ENCODE measurements around the gene PPP3CA. TPM values are rescaled to one million over a fixed set of nuclear protein-coding genes. Genes with fewer than 3 reads are reported as not detected.

Gene PPP3CA
- total and polyA plus RNA-seq, 2 of the 13 experiments (the other 11 are each of a cell fraction or from before 2014, with no cell fraction given): 4.8 to 13.2 TPM

- no peak for ATAC-seq
- POLR2A ChIA-PET: no interaction called here
- H3K9ac ChIP-seq (ENCODE audit: insufficient read depth, low read depth, low read length): no peak overlapping the region
- H3K27ac ChIP-seq (ENCODE audit: extremely low read length, insufficient read depth, low read length): no peak overlapping the region
- peaks cover 9% of the 10 kb centered on the region for H3K79me2 ChIP-seq (ENCODE audit: insufficient read depth, low read length)
- no TSS peak for BruUV-seq (replicated peaks)
- no peaks in the 10 kb centered on the region for H3K9me3 ChIP-seq (ENCODE audit: low read length)
- no peaks in the 10 kb centered on the region for H4K20me1 ChIP-seq (ENCODE audit: insufficient read depth, low read length)
- H3K27me3 ChIP-seq (ENCODE audit: control insufficient read depth in 1 of 2, insufficient read depth in 2 of 2, low read length in 2 of 2): no peaks in the 10 kb centered on the region
- H3K36me3 ChIP-seq (replicated peaks in 1 of 2; ENCODE audit: control insufficient read depth in 1 of 2, insufficient read depth in 2 of 2, low read length in 2 of 2): no peaks in the 10 kb centered on the region
- H3K4me3 ChIP-seq (replicated peaks in 1 of 3; ENCODE audit: insufficient read depth in 1 of 3, low read depth in 2 of 3, low read length in 3 of 3): no peak overlapping the region
- H2AFZ ChIP-seq (ENCODE audit: low read length): no peak overlapping the region
- no peaks in the 10 kb centered on the region for H3K4me1 ChIP-seq (ENCODE audit: insufficient read depth, low read length)
- WGBS (ENCODE audit: low lambda C conversion rate): 95% methylated on average over 1 of the region's 1 CpG
- FAIRE-seq: no peak
- CTCF ChIA-PET (ENCODE audit: low intra/inter-chr PET ratio, low total read pairs): no interaction called here
- intact Hi-C loops (cut with micrococcal nuclease; ENCODE audit: unreplicated experiment): no loop called here
- no peak for DNase-seq (ENCODE audit: low spot score)
- TF ChIP-seq CENPBD1 (CRISPR knock-in tag; IDR thresholded peaks at IDR 0.05; ENCODE audit: borderline replicate concordance, low read depth) (no peak), MAFF (IDR thresholded peaks at IDR 0.05; ENCODE audit: low read depth, low read length) (no peak), MED8 (CRISPR knock-in tag; IDR thresholded peaks at IDR 0.05; ENCODE audit: insufficient replicate concordance) (no peak), SRY (CRISPR knock-in tag; IDR thresholded peaks at IDR 0.05) (no peak), ZNF234 (CRISPR knock-in tag; conservative IDR thresholded peaks at IDR 0.05) (no peak), ZNF546 (CRISPR knock-in tag; conservative IDR thresholded peaks at IDR 0.05) (no peak), FOSL2 (CRISPR knock-in tag; IDR thresholded peaks at IDR 0.05) (no peak), ZBTB37 (CRISPR knock-in tag; IDR thresholded peaks at IDR 0.05) (no peak), BATF2 (CRISPR knock-in tag; IDR thresholded peaks at IDR 0.05) (no peak), ZNF766 (CRISPR knock-in tag; IDR thresholded peaks at IDR 0.05; ENCODE audit: borderline replicate concordance) (no peak), ZNF468 (CRISPR knock-in tag; IDR thresholded peaks at IDR 0.05) (no peak), ZNF263 (CRISPR knock-in tag; IDR thresholded peaks at IDR 0.05) (no peak), ZNF746 (CRISPR knock-in tag; IDR thresholded peaks at IDR 0.05) (no peak), FOXO1 (CRISPR knock-in tag; IDR thresholded peaks at IDR 0.05) (no peak), ZNF704 (CRISPR knock-in tag; IDR thresholded peaks at IDR 0.05; ENCODE audit: borderline replicate concordance) (no peak), POGK (CRISPR knock-in tag; conservative IDR thresholded peaks at IDR 0.05) (no peak), ZNF781 (CRISPR knock-in tag; IDR thresholded peaks at IDR 0.05; ENCODE audit: borderline replicate concordance, not compliant biosample characterization) (no peak), SRSF9 (IDR thresholded peaks at IDR 0.05; ENCODE audit: borderline replicate concordance, insufficient read depth, low read depth, low read length, poor library complexity, severe bottlenecking) (no peak), HBP1 (CRISPR knock-in tag; IDR thresholded peaks at IDR 0.05; ENCODE audit: low read depth) (no peak)
- in situ Hi-C loops (cut with HindIII; ENCODE audit: extremely low pct_ligation_motif_present, low pct_unique_long_range_greater_than_20kb): no loop called here
- no peak overlapping the region for H3K4me2 ChIP-seq (ENCODE audit: low read depth, low read length)
These were observed 20.8 kb downstream of the PPP3CA start for GRCh38 chr4:101326576-101326975.
